ENCODE measurements around the gene SLC49A4. TPM values are rescaled to one million over a fixed set of nuclear protein-coding genes. Genes with fewer than 3 reads are reported as not detected.

Gene SLC49A4
- total and polyA plus RNA-seq, 2 experiments from 2014 or later, result 16.4 to 20.8 TPM

DNA sequence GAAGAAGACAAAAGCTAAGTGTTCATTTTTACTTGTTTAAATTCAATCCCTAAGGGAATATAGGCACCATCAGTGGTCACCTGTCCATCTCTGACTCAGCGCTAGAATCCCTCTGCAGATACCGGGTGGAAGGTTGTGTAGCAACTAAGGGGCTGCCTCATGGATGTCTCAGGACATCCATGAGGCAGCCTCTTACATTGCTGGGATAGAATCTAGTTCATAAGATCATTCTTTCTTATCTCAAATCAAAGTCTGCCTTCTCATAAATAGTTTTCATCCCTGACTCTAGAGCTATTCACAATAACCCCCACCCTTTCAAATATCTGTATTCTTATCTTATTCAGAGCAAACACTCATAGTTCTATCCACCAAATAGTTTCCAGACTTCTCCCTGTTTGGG is 39.4 kb upstream of the SLC49A4 start:
- no peak overlapping the region for H3K27ac ChIP-seq
- no peaks in the 10 kb centered on the region for H3K27me3 ChIP-seq
- no peaks in the 10 kb centered on the region for H3K9me3 ChIP-seq (ENCODE audit: low read depth)
- H3K4me3 ChIP-seq, result no peak overlapping the region
- H3K4me1 ChIP-seq (ENCODE audit: low read depth), result peaks cover 4% of the 10 kb centered on the region
- no peak for TF ChIP-seq CTCF (IDR thresholded peaks at IDR 0.05; ENCODE audit: low read depth, low read length)
- no peaks in the 10 kb centered on the region for H3K36me3 ChIP-seq
- DNase-seq (ENCODE audit: low read depth in 1 of 2, low spot score in 1 of 2), result no peak

DNA sequence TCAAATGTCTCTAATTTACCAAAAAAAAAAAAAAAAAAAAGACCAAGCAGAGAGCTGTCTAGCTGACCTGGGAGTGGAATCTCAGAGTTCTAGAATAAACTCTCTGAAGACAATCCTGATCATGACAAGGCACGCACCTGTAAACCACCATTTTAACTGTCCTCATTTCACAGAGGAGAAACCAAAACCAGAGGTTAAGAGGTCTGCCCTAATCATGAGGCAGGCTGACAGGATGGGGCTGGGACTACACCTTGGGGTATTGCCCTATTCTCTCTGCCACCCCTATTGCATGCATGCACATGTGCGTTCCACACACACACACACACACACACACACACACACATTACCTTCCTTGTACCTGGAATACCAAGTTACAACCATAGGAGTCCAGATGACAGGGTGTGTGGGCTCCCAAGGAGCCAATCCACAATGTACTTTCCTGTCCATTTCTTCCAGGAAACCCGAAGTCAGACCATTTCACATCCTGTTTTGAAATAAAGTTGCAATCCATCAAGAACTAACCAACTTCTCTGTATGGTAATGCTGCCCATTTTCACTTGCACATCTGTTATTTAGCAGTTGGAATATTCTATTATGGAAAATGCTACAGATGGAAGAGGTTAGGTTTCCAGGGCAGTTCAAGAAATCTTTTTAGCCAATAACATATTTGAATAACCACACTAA is 35.9 kb upstream of the SLC49A4 start:
- Histone ChIP-seq H3K4me1 (ENCODE audit: low read depth) (peaks cover 6% of the 10 kb centered on the region), H3K27me3 (no peaks in the 10 kb centered on the region), H3K27ac (no peak overlapping the region), H3K4me3 (no peak overlapping the region), H3K9me3 (ENCODE audit: low read depth) (no peaks in the 10 kb centered on the region), H3K36me3 (no peaks in the 10 kb centered on the region)
- peak in 1 of 2 donors; percentile 27 for DNase-seq (ENCODE audit: low read depth in 1 of 2, low spot score in 1 of 2)
- no peak for TF ChIP-seq CTCF (IDR thresholded peaks at IDR 0.05; ENCODE audit: low read depth, low read length)

DNA sequence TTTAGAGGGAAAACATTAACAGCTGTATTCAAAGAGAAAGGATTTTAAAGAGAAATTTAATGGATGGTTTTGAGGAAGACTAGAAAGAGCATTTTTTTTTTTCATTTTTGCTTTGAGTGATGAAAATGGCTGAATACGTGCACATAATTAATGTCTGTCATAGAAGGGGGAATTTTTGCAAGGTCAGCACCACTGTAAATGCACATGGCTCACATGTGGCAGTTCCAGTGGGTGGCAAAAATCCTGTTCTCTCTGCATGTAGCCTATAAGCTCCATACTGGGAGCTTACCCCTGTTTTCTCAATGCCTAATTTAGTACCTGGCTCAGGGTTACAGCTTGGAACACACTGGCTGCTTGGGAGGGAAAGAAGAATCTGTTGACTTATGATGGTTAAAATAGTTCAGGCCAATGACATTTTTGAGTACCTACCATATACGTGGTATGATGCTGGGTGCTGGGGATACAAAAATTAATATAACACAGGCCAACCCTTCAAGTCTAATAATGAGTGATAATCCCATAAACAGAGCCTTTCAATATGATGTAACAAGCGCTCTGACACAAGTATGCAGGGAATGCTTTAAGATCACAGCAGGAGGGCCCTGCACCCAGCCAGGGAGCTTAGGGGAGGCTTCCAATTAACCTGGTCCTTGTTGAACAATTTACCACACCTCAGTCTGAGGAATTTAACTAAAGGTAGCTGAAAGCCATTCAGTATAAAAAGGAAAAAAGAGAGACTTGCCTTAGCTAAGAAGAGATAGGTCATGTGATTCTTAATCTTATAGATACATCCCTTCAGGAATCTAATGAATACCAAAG is 34.2 kb upstream of the SLC49A4 start:
- no peak overlapping the region for H3K4me3 ChIP-seq
- no peak overlapping the region for H3K27ac ChIP-seq
- H3K36me3 ChIP-seq, result no peaks in the 10 kb centered on the region
- peaks cover 6% of the 10 kb centered on the region for H3K4me1 ChIP-seq (ENCODE audit: low read depth)
- DNase-seq (ENCODE audit: low read depth in 1 of 2, low spot score in 1 of 2), result peak in 1 of 2 donors; percentile 44
- H3K27me3 ChIP-seq, result no peaks in the 10 kb centered on the region
- TF ChIP-seq CTCF (IDR thresholded peaks at IDR 0.05; ENCODE audit: low read depth, low read length), result no peak
- no peaks in the 10 kb centered on the region for H3K9me3 ChIP-seq (ENCODE audit: low read depth)

DNA sequence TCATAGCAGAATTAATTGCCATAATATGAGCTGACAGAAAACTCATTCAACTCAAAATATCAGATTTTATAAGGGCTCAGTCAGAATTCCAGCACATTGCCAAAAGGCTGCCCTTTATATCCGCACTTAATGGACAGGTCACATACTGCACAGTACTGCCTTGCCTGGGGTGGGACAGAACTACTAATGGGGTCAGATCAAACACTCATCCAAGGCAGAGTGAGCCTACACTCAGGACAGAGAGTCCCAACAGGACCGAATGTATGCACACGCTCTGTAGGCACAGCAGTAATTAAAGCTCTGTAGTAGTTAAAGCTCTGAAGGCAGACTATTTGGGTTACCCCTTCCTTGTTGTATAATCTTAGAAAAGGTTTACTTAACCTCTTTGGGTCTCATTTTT is 28.4 kb upstream of the SLC49A4 start:
- no peak for DNase-seq (ENCODE audit: low read depth in 1 of 2, low spot score in 1 of 2)
- Histone ChIP-seq H3K9me3 (ENCODE audit: low read depth) (no peaks in the 10 kb centered on the region), H3K27me3 (no peaks in the 10 kb centered on the region), H3K4me1 (ENCODE audit: low read depth) (no peaks in the 10 kb centered on the region), H3K4me3 (no peak overlapping the region), H3K36me3 (no peaks in the 10 kb centered on the region), H3K27ac (no peak overlapping the region)
- no peak for TF ChIP-seq CTCF (IDR thresholded peaks at IDR 0.05; ENCODE audit: low read depth, low read length)

DNA sequence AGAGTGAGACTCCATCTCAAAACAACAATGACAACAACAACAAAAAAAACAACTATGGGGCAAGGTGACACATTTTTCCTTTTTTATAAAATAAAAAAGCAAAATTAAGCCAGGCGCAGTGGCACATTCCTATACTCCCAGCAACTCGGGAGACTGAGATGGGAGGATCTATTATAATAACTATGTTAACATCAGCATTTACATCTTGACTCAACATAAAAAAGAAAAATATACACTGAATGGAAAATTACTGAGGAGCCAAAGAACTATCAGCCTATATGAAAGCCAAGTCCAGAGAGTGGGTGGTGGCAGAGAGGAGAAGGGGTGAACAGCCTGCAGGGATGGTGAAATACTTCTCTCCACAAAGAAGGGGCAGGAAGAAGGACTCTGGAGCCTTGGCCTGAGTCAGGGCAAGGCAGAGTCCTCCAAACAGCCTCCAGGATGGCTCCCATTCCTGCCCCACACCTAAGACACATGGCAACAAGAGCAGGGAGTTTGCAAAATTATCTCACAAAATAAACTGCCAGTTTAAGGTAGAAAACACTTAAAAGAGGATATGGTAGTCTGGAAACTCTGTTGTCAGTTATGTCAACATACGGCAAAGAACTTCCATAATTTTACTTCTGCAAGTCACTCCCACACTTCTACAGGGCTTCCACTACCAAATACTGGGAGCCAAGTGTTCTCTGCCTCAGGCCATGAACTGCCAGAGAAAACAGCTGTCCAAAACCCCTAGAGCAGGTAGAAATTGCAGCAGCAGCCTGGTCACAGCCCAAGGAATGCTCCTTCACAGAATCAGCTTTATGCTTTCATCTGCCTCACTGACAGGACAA is 27.1 kb upstream of the SLC49A4 start:
- peak in 1 of 2 donors; percentile 39 for DNase-seq (ENCODE audit: low read depth in 1 of 2, low spot score in 1 of 2)
- no peak overlapping the region for H3K4me3 ChIP-seq
- H3K27ac ChIP-seq, result no peak overlapping the region
- H3K9me3 ChIP-seq (ENCODE audit: low read depth), result no peaks in the 10 kb centered on the region
- H3K4me1 ChIP-seq (ENCODE audit: low read depth), result no peaks in the 10 kb centered on the region
- TF ChIP-seq CTCF (IDR thresholded peaks at IDR 0.05; ENCODE audit: low read depth, low read length), result no peak
- no peaks in the 10 kb centered on the region for H3K27me3 ChIP-seq
- no peaks in the 10 kb centered on the region for H3K36me3 ChIP-seq

All from cardiac muscle cell (in vitro differentiated cells and primary cell).